IPS-NIHi11 (cell line): ENCODE results near the gene LGALS8.

ENCODE experiments used
- DNase-seq: peaks from one replicate; pipeline ENCODE4 v3.0.0; 2012; ENCODE audit warnings: mixed read lengths, low spot score

The LGALS8 gene

DNA sequence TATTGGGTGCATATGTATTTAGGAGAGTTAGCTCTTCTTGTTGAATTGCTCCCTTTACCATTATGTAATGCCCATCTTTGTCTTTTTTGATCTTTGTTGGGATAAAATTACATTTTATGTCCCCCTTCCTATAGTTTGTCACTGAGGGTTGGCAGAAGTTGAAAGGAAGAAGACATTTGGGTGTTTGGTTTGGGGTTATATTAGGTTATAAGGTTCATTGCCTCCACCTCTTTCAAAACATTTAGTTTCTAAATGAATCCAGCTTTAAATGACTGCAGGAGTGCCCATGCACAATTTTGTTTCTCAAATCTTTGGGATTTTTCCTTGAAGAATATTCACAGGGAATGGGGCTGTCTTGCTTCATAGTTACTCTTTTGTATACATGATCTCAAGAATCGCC, 14.6 kb upstream of the LGALS8 start:
- no peak for DNase-seq

DNA sequence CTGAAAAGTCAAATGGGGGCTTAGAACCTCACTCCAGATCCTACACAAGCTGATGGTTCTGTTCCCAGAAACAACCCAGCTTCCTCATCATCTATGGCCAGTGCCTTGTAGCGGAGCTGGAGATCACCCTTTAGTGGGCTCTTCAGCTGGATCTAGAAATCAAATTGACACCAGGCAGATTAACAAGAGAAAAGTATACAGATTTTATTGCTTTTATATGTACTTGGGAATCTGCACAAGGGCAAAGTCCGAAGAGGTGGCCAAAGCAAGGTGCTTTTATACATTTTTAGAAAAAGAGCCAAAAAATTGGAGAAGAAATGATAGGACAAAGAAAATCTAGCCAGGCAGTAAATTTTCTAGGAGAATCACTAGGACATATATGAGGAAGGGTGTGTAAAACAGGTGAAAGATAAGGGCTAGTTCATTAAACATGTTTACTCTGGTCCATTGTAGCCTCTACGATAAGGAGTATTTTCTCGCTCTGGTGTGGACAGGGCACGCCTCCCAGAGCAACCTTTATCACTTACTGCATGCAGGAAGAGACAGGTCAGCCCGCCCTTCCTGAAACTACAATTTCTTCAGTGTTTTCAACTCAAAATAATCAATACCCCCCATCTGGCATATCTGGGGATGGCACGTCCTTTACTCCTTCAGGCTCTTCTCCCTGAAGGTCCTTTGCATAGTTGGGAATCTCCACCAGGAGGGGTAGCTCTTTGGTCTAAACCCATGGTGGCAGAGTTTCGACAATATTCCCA, 14.0 kb upstream of the LGALS8 start:
- peak; percentile 24 for DNase-seq

DNA sequence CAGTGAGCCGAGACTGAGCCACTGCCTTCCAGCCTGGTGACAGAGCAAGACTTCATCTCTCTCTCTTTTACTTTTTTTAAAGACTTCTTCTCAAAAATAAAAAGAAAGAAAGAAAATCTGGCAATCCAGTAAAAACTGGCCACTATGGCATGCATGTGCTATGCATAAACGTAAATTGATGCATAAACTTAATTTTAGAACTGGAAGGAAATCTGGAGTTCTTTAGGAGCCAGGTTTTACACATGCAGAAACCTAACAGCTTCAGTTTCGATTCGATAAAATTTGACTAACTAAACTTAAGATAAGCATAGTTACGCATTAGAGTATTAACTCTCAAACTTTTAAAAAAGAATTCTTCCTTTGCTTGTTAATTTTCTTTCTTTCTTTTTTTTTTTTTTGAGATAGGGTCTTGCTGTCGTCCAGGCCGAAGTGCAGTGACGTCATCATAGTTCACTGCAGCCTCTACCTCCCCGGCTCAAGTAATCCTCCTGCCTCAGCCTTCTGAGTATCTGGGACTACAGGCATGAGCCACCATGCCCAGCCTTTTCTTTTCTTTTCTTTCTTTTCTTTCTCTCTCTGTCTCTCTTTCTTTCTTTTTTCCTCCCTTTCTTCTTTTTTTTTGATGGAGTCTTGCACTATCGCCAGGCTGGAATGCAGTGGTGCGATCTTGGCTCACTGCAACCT, 11.9 kb upstream of the LGALS8 start:
- DNase-seq, result no peak

DNA sequence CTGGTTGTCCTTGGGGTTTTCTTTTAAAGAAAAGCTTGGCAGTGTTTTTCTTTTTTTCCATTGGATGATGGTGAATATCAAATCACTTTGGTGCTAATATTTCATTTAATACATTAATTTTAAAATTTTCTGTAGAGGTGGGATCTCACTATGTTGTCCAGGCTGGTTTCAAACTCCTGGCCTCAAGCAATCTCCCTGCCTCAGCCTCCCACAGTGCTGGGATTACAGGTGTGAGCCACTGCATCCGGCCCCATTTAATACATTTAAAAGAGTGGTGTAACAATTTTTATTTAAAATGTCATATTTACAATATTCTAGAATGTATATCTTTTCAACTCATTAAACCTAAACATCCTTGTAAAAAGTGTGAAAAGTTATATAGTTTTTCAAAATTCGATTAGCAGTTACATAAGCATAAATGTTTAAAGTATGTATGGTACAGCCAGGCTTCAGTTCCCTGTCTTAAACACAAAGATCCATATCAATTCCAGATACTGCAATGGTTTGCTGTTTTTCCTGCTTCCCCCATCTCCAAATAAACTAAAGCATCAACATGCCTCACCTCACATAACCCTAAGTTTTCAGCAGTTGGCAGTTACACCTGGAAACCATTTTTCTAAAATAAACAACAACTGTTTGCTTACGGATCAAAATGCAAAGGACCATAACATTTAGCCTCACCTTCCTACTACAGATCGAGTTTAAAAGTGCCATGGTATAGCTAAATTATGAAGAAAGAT, 8.9 kb upstream of the LGALS8 start:
- DNase-seq, result no peak

DNA sequence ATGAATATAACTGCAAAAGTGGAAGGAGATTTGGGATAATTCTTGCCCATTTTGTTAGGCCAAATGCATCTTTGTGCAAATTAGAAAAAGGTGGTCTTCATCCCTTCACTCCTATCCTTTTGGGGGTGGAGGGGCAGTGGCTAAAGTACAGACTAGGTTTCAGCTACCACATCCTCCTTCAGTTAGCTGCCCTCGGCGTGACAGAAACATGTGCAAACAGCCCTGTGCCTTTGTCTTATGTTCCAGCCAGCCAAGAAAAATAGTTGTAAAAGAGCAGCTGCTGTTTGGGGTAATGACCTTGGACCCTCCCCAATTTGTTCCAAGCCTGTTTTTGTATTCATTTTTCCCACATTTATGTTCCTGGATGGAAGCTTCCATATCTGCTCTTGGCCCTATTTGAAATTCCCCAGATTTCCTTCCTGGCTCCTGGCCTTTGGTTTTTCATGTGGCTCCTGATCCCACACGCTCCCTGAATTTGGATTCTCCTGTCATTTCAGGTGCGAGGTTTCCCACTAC, 8.3 kb upstream of the LGALS8 start:
- DNase-seq, result no peak

DNA sequence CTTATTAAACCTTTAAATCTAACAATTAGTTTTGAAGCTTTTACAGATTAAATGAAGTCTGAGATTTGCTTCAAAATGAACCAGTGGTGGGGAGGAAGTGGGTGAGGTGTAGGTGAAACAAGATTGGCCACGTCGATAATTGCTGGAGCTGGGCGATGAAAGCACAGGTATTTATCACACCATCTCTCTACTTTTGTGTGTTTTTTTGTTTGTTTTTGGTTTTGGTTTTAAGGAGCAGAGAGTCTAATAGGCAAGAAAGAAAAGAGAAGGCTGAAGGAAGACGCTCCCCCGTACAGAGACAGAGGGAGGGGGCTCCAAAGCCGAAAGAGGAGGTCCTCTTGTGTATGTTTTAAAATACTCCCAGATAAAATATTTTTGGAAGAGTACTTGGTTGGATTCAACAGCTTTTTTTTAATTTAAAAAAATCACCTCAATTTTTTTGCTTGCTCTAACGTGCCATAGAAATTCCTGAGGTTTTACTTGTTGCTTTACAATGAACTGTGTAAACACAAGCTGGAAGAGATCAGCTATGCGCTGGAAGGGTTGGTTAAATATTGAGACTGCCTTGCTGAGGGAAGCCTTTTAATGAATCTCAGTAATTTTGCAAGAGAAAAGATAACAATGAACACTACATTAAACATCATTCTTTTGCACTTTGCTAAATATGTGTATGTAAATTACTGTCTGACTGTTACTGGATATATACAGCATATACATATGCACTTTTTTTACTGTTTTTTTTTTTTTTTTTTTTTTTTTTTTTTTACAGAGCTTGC, 6.7 kb upstream of the LGALS8 start:
- no peak for DNase-seq

DNA sequence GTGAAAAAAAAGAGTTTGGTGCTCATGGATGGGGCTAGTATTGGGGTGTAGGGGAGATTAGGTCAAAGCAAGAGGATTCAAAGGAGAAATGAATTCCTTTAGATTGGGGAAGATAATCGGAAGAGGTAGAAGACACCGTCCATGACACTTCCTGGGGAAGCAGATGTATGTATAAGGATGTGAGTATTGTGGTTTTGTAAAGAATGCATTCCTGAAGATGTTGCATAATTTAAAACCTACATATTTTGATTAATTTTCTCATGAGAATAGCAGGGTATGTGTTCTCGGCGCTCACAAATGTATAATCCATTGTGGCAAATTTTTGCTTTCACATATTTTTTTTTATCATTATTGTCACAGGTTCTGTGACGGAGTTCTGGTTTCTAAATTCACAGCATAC, 5.5 kb upstream of the LGALS8 start:
- no peak for DNase-seq

DNA sequence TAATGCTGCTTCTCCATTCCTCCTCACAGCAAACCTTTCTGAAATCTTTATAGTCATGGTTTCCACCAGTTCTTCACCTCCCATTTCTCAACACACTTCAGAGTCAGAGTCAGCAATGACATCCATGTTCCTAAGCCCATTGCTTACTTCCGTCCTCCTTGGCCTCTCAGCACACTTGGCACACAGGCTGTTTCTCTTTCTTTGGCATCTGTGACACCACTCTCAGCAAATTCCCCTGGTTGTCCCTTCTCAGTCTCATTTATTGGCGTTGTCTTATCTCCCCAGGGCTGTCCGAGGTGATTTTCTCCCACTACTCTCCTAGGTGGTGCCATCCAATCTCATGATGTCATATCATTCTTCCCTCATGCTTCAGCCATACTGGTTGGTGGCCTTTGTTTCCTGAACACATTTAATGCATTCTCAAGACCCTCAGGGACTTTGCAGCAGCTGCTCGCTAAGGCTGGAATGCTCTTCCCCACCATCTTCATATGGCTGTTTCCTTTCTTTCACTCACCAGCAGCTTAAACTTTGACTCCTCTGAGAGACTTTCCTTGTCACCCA, 3.3 kb upstream of the LGALS8 start:
- no peak for DNase-seq

DNA sequence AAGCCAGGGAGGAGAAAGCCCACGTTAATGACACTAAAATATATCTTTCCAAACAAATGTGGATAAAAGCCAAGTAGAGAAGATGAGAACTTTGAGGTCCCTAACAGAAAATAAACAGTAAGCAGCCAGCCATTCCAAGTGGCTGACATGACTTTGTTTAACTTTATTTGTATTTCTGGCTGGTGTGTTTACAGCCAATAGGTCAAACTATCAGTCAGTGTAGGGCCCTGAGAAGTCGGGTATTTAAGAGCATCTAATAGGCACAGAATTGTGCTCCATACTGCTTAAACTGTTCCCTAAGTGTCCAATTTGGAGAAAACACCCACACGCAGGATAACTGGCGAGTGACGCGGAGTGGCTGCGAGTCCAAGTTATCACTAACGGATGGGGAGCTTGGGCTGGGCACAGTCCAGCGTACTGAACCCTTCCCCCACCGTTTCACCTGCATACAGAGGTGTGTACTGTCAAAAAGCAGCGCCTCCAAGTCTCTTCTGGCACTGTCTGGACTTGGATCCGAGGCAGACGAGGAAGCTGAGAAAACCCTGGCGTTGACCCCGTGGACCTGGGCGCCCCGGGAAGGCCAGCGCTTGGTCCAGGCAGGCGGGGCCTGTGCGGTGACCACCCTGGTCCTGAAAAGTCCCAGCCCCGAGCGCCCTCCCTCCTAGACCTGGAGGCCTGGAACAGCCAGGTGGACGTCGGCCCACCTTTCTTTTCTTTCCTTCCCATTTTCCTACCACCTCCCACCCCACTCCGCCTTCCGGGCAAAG, 662 bp upstream of the LGALS8 start:
- DNase-seq, result peak; percentile 63

DNA sequence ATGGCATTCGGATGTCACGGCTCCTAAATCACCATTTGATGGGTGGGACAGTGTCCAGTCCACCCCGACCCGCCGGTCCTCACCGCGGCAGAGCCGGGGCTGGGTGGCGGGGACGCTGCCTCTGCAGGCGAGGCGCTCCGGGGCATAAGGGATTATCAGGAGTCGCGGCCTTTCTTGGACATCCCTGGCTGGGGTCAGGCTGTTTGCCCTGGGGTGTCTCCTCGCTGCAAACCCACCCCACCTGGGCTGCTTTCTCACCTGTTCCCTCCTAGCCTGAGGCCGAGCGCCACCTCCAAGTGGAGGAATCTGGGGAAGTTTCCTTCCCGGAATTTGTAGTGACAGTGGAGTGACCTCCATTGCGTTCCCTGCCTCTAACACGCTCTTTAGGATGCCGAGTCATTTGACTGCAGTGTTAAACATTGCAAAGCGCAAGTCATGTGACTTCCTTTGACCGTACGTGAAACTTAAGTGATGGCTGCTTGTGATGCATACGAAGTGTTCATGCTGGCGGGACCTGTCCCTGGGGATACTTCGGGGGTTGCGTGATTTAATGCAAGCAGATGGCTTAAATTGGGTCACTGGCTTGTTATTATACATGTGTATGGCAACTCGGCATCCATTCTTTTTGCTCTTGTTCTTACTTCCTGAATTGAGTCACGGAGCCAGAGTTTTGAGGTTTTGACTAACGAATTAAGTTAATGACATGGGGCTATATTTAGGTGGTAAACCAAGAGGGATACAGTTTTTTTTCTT, 536 bp downstream of the LGALS8 start:
- DNase-seq, result peak; percentile 70

DNA sequence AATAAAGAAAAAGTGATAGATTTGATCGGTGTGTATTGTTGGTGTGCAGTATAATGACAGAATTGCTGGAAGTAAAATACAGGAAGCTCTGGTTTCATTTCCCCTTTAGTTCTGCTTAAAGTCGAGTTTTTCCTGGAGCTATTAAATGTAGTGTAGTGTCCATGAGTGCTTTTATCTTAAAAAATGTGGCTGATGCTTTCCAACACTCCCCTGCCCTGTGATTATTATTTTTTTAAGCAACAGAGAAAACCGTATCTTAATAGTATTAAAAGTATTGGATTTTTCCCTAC, 1.1 kb downstream of the LGALS8 start:
- DNase-seq, result no peak

DNA sequence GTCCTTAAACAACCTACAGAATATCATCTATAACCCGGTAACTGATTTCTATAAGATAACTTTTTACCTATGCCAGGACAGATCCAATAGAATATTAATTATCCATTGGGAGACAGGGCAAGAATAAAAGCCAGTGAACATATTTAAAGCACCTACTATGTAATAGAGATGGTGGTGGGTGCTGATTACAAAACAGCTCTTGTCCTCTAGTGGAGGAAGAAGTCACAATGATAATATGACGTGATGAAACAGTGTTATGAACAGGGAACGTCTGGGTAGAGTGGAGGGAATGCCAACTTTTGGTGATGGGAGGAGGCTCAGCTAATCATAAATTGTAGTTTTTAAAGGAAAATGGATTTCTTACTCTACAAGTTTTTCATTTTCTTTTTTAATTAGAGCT, 2.3 kb downstream of the LGALS8 start:
- DNase-seq, result no peak

DNA sequence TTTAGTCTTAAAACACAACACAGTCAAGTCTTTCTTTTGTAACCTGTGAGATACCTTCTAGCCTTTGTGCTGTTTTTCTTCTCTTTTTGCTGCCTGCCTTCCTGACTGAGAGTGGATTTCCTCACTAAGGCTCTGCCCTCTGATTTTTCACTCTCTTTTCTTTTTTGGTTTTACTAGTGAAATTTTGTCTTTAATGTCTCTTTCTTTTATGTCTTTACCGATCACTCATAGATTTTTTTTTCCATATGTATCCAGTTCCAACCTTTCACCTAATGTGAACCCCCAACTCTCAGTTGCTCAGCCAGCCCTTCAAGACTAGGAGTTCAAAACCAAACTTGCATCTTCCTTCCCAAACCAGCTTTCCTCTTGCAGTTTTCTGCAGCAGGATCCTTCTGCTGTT, 6.5 kb downstream of the LGALS8 start:
- no peak for DNase-seq

DNA sequence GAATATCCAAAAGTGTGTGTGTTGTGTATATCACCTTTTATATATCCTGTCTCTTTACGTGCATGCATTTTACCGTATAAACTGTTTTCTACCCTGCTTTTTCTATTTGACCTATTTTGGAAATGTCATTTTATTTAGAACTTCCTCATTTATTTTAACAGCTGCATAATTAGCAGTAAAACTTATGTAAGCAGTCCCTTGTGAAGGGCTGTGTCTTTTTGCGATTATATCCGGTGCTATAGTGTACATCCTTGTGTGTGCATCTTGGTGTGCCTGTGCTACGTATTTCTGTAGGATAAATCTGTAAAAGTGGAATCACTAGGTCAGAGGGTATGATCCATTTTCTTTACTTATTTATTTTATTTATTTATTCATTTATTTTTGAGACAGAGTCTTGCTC, 7.2 kb downstream of the LGALS8 start:
- DNase-seq, result no peak

DNA sequence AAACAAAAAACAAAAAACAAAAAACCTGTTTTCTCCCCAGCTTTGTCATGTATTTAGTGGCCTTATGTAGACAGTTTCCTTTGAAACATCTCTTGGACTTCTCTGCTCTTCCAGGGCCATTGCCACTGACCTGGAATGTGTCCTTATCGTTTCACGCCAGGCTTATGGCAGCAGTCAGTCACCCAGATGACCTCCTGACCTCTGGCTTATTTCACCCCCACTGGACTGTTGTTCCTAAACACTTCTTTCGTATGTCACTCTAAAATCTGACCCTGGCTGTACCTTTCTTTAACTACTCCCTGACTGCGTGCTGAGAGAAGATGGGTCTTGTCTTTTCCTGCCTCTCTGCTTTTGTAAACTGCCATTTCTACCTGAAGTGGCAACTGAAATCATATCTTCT, 9.1 kb downstream of the LGALS8 start:
- DNase-seq, result no peak

DNA sequence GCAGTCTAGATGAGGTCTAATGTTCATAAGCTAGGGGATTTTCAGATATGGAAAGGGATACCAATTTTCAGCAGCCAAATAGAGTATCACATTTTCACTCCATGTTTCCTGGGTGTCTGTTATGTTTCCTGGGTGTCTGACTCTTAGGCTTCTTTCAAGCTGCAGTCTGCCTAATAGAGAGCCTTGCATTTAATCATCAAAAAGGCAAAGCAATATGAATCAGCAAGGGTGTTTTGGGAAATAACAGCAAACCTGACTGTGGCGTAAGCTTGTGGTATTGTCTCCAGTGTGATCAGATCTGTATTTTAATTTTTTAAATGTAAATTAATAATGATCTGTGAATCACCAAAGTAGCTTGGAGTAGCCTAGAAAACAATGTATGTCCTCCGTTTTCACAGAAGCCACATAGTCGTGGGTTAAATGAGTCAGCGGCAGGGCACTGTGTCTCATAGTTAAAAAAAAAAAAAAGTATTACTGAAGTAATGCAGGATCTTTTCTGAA, 10.4 kb downstream of the LGALS8 start:
- DNase-seq, result no peak

DNA sequence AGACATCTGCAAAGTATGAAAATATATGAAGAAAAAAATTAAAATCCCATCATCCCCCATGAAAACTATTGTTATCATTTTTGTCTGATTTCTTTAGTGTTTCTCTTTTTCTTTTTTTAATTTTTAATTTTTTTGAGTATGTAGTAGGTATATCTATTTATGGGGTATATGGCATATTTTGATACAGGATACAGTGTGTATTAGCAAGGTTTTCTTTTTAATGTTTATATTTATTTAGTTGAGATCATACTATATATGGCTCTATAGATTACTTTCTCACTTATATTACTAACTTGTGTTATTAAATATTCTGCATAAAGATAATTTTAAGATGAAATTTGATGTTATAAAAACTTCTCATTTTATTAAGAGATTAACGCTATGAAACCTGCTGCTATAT, 11.4 kb downstream of the LGALS8 start:
- DNase-seq, result no peak

DNA sequence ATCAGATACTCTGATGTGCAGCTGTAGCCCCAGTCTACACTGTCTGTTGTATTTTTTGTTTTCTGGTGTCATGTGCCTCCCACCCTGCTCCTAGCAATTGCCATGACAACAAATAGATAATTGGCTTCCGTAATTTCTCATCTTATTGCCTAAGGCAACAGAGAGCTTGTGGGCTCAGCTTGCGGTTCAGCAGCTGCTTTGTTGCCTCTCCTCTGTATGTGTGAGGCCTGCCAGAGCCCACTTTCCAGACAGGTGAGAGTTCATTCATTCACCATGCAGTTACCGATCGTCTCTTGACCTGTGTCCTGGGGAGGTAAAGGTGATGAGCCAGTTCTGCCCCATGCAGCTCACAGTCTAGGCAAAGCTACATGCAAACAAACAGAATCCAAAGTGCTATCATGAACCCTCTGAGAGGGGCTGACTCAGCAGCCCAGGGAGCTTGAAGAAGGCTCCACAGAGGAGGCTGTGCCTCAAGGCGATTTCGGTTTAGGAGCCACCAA, 11.9 kb downstream of the LGALS8 start:
- DNase-seq, result no peak

DNA sequence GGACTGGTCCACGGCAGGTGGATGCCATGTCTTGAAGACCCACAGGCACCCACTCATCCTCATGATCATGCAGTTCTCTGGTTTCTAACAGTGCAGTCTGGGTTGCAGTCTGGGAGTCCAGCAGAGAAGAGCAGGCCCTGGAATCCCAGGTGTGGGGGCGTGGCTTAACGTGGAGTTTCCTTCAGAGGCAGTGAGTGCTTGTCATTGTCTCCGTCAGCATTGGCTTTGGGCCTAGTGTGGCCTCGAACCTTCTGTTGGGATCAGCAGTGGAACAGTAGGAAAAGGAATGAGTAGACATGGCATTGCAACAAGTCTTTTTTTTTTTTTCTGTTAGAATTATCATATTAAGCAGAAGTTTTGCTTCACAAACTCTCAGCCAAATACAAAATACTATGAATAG, 12.8 kb downstream of the LGALS8 start:
- DNase-seq, result peak; percentile 12

DNA sequence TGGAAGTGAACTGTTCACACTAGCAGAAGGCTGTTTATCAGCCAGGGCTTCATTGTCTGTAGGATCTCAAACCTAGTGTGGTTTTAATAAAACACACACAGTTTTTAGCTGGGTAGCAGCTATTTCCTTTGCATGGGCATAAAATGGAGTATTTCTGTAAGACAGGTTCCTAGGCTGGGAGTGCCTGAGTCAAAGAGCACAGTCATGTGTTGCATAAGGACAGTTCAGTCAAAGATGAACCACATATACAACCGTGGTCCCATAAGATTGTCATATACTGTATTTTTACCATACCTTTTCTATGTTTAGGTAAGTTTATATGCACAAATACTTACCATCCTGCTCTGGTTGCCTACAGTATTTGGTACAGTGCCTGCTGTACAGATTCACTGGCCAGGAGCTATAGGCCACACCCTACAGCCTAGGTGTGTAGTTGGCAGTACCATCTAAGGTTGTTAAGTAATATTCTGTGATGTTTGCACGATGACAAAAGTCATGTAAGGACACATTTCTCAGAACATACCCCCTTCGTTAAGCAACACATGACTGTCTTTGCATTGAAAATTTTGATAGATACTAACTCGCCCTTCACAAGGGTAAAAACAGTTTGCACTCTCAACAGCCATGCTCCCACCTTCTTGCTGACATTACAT, 17.2 kb downstream of the LGALS8 start:
- no peak for DNase-seq
